Measurements from ENCODE around the gene TCAP. TPM values are rescaled to one million over a fixed set of nuclear protein-coding genes. Genes with fewer than 3 reads are reported as not detected.

Gene TCAP
- total RNA-seq, 1 donor from 2014 or later: 0.98 TPM

DNA sequence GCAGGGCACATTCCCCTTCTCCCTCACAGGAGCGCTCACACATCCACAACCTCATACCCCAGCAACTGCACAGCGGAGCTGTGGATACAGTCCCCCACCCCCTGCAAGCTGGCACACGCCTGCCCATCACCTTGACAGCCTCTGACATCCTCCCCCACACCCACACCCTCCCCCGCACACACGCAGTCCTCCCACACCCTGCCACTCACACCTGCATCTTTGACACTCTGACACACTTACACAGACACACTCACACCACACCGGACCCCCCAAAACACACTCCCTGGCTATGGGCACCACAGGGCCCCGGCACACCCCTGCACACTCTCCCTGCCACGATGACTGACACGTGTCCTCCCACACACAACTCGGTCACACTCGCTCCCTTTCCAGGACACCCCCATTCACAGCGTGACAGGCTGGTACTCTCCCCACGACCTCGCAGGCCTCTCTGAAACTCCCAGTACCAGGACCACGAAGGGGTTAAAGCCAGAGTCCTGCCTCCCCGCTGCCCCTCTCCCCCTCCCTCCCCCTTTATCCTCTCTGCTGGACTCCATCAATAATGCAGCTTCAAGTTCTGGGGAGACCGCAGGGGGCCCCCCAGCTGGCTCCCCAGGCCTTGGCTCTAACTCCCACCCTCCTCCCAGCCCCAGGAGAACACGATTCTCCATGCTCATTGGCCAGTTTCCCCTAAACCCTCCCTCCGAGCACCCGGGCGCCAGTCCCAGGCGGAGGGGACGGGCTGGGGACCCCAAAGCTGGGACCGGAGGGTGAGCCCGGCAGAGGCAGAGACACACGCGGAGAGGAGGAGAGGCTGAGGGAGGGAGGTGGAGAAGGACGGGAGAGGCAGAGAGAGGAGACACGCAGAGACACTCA, 38.7 kb upstream of the TCAP start, which contains the start of gene PPP1R1B:
TSS of gene PPP1R1B (plus strand) at position 782 of the 876 bp plus-strand sequence. CDS start 441 bp downstream, outside the sequence.
- Histone ChIP-seq H3K9me3 (ENCODE audit: insufficient read depth, low read depth, low read length) (no peaks in the 10 kb centered on the region), H3K4me2 (ENCODE audit: low read length) (peak within 1 kb of the TSS; percentile 77), H3K9ac (ENCODE audit: low read length) (no peak within 1 kb of the TSS), H3K4me1 (ENCODE audit: insufficient read depth, low read length) (peaks cover 8% of the 10 kb centered on the region), H3K4me3 (ENCODE audit: insufficient read depth, low read depth, low read length) (no peak within 1 kb of the TSS), H4K20me1 (ENCODE audit: insufficient read depth, low read length) (no peaks in the 10 kb centered on the region), H3K79me2 (ENCODE audit: insufficient read depth, low read length) (no peaks in the 10 kb centered on the region), H3K36me3 (ENCODE audit: insufficient read depth, low read length) (no peaks in the 10 kb centered on the region), H3K27ac (ENCODE audit: low read depth, low read length) (no peak within 1 kb of the TSS), H2AFZ (ENCODE audit: low read depth, low read length) (peak within 1 kb of the TSS; percentile 41), H3K27me3 (ENCODE audit: insufficient read depth, low read length) (peaks cover 54% of the 10 kb centered on the region)
- H3K4me3 Mint-ChIP-seq (ENCODE audit: unreplicated experiment): peak within 1 kb of the TSS; percentile 77
- TF ChIP-seq, protein P1, sequence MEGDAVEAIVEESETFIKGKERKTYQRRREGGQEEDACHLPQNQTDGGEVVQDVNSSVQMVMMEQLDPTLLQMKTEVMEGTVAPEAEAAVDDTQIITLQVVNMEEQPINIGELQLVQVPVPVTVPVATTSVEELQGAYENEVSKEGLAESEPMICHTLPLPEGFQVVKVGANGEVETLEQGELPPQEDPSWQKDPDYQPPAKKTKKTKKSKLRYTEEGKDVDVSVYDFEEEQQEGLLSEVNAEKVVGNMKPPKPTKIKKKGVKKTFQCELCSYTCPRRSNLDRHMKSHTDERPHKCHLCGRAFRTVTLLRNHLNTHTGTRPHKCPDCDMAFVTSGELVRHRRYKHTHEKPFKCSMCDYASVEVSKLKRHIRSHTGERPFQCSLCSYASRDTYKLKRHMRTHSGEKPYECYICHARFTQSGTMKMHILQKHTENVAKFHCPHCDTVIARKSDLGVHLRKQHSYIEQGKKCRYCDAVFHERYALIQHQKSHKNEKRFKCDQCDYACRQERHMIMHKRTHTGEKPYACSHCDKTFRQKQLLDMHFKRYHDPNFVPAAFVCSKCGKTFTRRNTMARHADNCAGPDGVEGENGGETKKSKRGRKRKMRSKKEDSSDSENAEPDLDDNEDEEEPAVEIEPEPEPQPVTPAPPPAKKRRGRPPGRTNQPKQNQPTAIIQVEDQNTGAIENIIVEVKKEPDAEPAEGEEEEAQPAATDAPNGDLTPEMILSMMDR (IDR thresholded peaks at IDR 0.05; ENCODE audit: insufficient read depth, low read depth, low read length): no peak
- no peak for TF ChIP-seq EZH2 (IDR thresholded peaks at IDR 0.05; ENCODE audit: insufficient read depth, low read length)
- no peaks in the 10 kb centered on the region for H3K9me3 Mint-ChIP-seq (ENCODE audit: unreplicated experiment)
- FAIRE-seq (no peak), DNase-seq (ENCODE audit: low read depth) (no peak)
- peaks cover 70% of the 10 kb centered on the region for H3K27me3 Mint-ChIP-seq (ENCODE audit: low read depth, unreplicated experiment)
- peaks cover 2% of the 10 kb centered on the region for H3K4me1 Mint-ChIP-seq (ENCODE audit: low read depth, unreplicated experiment)
- no peaks in the 10 kb centered on the region for H3K36me3 Mint-ChIP-seq (ENCODE audit: low read depth, unreplicated experiment)
- H3K27ac Mint-ChIP-seq (ENCODE audit: unreplicated experiment): no peak within 1 kb of the TSS

DNA sequence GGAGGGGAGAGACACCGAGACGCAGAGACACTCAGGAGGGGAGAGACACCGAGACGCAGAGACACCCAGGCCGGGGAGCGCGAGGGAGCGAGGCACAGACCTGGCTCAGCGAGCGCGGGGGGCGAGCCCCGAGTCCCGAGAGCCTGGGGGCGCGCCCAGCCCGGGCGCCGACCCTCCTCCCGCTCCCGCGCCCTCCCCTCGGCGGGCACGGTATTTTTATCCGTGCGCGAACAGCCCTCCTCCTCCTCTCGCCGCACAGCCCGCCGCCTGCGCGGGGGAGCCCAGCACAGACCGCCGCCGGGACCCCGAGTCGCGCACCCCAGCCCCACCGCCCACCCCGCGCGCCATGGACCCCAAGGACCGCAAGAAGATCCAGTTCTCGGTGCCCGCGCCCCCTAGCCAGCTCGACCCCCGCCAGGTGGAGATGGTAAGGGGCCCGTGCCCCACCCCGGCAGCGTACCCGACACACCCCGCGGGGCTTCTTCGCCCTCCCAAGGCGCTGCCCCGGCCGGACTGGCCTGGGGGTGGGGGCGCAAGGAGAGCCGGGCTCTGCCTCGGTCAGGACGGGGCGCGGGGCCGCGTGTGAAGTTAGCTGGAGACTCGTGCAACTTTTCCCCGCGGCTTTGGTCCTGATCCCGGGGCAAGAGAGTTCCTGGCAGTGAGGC, 38.0 kb upstream of the TCAP start:
- H3K4me1 Mint-ChIP-seq (ENCODE audit: low read depth, unreplicated experiment): peaks cover 2% of the 10 kb centered on the region
- Histone ChIP-seq H3K4me2 (ENCODE audit: low read length) (peak overlapping the region; percentile 77), H3K36me3 (ENCODE audit: insufficient read depth, low read length) (no peaks in the 10 kb centered on the region), H3K79me2 (ENCODE audit: insufficient read depth, low read length) (no peaks in the 10 kb centered on the region), H3K9ac (ENCODE audit: low read length) (no peak overlapping the region), H4K20me1 (ENCODE audit: insufficient read depth, low read length) (no peaks in the 10 kb centered on the region), H3K27me3 (ENCODE audit: insufficient read depth, low read length) (peaks cover 61% of the 10 kb centered on the region), H2AFZ (ENCODE audit: low read depth, low read length) (peak overlapping the region; percentile 41), H3K4me3 (ENCODE audit: insufficient read depth, low read depth, low read length) (no peak overlapping the region), H3K9me3 (ENCODE audit: insufficient read depth, low read depth, low read length) (no peaks in the 10 kb centered on the region), H3K4me1 (ENCODE audit: insufficient read depth, low read length) (peaks cover 7% of the 10 kb centered on the region), H3K27ac (ENCODE audit: low read depth, low read length) (no peak overlapping the region)
- H3K4me3 Mint-ChIP-seq (ENCODE audit: unreplicated experiment): peak overlapping the region; percentile 67
- H3K36me3 Mint-ChIP-seq (ENCODE audit: low read depth, unreplicated experiment): no peaks in the 10 kb centered on the region
- FAIRE-seq (no peak), DNase-seq (ENCODE audit: low read depth) (no peak)
- peak; percentile 99 for TF ChIP-seq EZH2 (IDR thresholded peaks at IDR 0.05; ENCODE audit: insufficient read depth, low read length)
- TF ChIP-seq, protein P1 (IDR thresholded peaks at IDR 0.05; ENCODE audit: insufficient read depth, low read depth, low read length): no peak
- no peaks in the 10 kb centered on the region for H3K9me3 Mint-ChIP-seq (ENCODE audit: unreplicated experiment)
- H3K27ac Mint-ChIP-seq (ENCODE audit: unreplicated experiment): no peak overlapping the region
- peaks cover 70% of the 10 kb centered on the region for H3K27me3 Mint-ChIP-seq (ENCODE audit: low read depth, unreplicated experiment)

Measured in astrocyte (in vitro differentiated cells and primary cell).